MM.1S (cell line): ENCODE results near the gene KCNK16.

Source experiments
- EZH2 ChIP-seq: fragments of 300-600 bp; sonication (generic); optimal IDR thresholded peaks from 2 replicates; pipeline ENCODE3; 2017; ENCODE audit warnings: low read depth, mild to moderate bottlenecking, antibody characterized with exemption, low read length, mixed read lengths
- EZH2phosphoT487 ChIP-seq: fragments of 300-600 bp; sonication (generic); IDR thresholded peaks from 2 replicates; pipeline ENCODE4 v1.6.1; 2018; ENCODE audit warnings: antibody characterized with exemption, low read length
- TF ChIP-seq, protein P1 (sequence below): fragments of 300-600 bp; sonication (generic); IDR thresholded peaks from 2 replicates; pipeline ENCODE4 v1.5.1; 2016; ENCODE audit warnings: antibody characterized with exemption, low read length, mixed read lengths

- TF ChIP-seq, protein P1, sequence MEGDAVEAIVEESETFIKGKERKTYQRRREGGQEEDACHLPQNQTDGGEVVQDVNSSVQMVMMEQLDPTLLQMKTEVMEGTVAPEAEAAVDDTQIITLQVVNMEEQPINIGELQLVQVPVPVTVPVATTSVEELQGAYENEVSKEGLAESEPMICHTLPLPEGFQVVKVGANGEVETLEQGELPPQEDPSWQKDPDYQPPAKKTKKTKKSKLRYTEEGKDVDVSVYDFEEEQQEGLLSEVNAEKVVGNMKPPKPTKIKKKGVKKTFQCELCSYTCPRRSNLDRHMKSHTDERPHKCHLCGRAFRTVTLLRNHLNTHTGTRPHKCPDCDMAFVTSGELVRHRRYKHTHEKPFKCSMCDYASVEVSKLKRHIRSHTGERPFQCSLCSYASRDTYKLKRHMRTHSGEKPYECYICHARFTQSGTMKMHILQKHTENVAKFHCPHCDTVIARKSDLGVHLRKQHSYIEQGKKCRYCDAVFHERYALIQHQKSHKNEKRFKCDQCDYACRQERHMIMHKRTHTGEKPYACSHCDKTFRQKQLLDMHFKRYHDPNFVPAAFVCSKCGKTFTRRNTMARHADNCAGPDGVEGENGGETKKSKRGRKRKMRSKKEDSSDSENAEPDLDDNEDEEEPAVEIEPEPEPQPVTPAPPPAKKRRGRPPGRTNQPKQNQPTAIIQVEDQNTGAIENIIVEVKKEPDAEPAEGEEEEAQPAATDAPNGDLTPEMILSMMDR, result peak; percentile 38
- TF ChIP-seq EZH2phosphoT487, result no peak
- TF ChIP-seq EZH2, result no peak
Observed at GRCh38 chr6:39301606-39302005, 20.9 kb downstream of the KCNK16 start.
